Caki2 (cell line): Measurements from ENCODE around the gene DRD2. TPM values are rescaled to one million over a fixed set of nuclear protein-coding genes. Genes with fewer than 3 reads are reported as not detected.

ENCODE experiments used
- DNase-seq: peaks from one replicate; pipeline ENCODE4 v3.0.0-alpha.2; 2015; ENCODE audit warnings: low read depth
- in situ Hi-C: cut with HindIII; loops from 2 replicates; pipeline ENCODE4 v1.10.0; 2016; ENCODE audit warnings: low sequenced_read_pairs, low pct_unique_long_range_greater_than_20kb, mixed read lengths
- total RNA-seq: library from RNA; depleted of rRNA; stranded (reverse); fragments of >200 nt; shearing (Covaris generic); gene quantifications from 2 replicates; pipeline ENCODE4 v1.2.3, GENCODE V29; 2014; ENCODE audit warnings: low replicate concordance

DRD2 gene
- total RNA-seq, 1 experiment from 2014 or later, result not detected

DNA sequence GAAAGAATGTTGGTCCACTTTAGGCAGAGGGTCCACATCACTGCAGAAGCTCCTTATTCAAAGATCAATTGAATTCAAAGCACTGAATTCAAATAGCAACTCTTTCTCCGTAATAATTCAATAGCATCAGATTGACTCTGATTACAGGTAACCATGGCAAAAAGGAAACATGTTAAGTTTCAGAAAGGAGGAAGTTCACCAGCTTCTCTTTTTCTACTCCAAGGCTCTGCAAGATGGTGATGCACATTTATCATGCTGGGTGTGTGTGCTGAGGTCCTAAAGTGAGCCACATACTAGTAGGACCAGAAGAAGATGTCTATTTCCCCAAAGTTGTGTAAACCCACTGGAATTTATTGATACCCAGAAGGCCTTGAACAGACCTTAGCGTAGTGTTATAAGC is 18.0 kb upstream of the DRD2 start:
- in situ Hi-C loops, result no loop called here
- no peak for DNase-seq

DNA sequence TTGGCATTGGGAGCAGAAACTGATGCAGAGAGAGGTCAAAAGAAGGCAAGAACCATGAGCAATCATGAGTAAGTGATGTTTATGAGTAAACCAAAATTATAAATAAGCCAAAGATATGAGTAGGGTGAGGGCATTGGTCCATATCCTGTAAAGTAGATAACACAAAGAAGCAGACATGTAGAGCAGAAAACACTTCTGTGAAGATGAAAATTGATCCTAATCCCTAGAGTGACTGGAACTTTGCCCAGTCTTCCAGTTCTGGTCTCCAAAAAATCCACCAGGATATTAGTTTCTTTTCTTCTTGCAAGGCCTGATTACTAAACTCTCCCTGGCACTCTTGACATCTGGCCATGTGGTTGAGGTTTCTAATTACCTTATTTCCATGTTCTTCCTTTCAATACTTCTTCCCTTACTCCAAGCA is 13.7 kb upstream of the DRD2 start:
- DNase-seq, result no peak
- in situ Hi-C loops, result no loop called here

DNA sequence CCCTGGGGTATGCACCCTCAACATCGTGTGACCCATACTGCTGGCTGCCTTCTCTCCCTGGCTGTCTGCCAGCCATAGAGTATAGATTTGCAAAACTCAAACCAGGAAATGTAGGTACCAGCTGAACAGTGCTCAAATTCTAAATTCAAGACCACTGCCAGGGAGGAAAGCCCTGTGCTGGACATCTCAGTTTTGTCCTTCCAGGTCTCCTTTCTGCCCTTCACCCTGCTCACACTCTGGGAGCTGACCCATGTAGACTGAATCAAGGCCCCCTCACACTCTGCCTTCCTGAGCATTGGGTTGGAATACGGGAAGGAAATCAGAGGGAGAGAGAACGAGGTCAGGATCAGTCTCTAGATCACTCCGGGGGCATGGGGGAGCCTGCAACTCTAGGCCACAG is 12.4 kb upstream of the DRD2 start:
- no peak for DNase-seq
- in situ Hi-C loops, result no loop called here

DNA sequence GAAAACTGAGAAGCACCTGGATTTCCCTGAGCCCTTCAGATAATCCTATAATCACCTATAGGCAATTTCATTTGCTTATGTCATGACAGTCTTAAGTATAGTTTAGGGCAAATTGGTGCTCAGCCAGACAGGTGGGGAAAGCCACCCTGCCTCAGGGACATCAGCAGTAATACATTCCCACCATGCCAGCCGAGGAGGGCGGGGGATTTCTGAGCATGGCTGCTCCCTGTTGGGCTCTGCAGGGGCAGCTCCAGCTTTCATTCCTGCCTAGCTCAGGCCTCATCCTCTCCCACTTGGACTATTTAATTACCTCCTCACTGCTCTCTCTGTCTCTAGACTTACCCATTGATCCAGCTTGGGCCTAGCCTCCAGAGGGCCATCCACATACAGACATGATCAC is 9.0 kb upstream of the DRD2 start:
- in situ Hi-C loops, result no loop called here
- DNase-seq, result no peak

DNA sequence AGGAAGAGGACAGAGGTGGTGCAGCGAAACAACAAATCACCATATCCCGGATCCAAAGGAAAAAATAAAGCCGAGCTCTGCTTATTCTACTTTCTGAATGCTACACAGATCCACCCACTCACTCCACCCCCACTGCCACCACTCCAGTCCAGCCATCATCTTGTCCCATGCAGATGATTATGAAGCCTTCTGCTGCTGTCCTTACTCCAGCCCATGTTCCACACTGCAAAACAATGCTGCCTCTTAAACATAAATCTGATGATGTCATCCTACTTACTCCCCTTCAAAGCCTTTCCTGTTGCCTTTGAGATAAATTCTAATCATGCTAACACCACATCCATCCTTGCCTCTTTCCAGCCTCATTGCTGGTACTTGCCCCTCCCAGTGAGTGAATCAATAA is 6.5 kb upstream of the DRD2 start:
- in situ Hi-C loops, result no loop called here
- no peak for DNase-seq

DNA sequence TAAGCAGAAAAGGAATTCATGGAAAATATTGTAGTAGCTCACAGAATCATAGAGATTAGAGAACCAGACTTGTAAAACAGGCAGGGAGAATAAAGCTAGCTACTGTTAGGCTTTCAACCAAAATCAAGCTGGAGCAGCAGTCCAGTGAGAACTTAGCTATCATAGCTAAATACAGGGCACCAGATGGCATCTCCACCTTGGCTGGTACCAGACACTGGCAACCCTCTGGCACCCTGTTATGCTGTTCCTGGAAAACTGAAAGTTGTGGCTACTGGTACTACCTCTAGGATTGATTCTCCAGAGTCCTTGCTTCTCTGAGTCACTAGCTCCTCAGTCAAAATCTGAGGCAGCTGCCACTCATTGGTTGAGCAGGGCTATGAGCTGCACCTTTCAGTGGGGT is 6.0 kb upstream of the DRD2 start:
- DNase-seq, result no peak
- in situ Hi-C loops, result no loop called here

GRCh38 chr11:113477321-113477720 is 2.1 kb upstream of the DRD2 start:
- in situ Hi-C loops, result no loop called here
- DNase-seq, result no peak

GRCh38 chr11:113476553-113476952 is 1.4 kb upstream of the DRD2 start:
- no peak for DNase-seq
- in situ Hi-C loops, result no loop called here

DNA sequence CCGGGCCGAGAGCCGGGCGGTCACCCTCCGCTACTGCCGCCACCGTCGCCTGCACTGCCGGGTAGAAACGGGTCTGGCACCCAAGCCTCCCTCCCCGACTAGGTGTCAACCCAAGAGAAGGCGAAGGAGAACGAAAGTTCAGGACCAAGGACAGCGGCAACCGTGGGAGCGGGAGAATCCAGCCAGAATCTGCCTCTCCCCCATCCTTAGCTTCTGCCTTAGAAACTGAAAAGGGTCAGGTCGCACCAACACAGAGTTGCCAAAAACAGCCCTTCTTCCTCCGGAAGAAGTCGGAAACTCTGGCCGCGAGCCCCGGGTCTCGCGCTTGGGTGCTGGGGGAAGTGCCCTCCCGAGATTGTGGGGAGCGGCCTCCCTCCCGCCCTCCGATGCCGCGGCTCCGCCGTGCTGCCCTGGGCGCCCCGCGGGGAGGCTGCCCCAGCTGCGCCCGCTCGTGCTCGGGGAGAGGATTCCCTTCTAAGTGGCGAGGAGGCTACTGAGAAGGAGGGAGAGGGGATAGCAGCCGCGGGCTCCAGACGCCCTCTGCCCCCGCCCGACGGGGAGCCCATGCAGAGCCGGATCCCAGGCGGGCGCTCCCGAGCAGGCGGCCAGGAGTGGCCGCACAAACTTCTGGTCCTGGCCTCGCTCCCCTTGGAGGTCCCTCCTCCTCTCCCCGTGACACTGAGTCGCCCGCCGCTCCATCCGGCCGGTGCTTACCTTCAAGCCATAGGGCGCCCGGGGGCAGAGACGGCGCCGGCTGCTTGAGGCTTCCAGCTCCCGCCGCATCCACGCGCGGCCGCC is 637 bp downstream of the DRD2 start:
- in situ Hi-C loops, result no loop called here
- DNase-seq, result peak; percentile 46

DNA sequence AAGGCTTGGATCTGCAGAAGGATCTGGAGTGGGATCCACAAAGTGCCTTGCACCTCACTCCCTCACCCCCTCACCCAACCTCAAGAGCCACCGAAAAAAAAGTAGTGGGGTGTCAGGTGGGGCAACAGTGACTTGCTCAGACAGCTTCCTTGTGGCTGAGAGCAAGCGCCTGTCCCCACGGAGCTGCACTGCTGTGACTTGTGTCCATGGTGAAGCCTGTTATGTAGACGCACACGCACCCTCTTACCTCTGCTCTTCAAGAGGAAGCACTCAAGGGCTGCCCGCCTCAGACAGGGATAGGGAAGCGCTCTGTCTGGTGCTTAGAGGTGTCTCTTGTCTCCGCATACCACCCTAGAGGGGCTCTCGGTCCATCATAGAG is 1.2 kb downstream of the DRD2 start:
- in situ Hi-C loops, result no loop called here
- no peak for DNase-seq

GRCh38 chr11:113472471-113472870 is 2.7 kb downstream of the DRD2 start:
- DNase-seq, result no peak
- in situ Hi-C loops, result no loop called here

GRCh38 chr11:113470233-113470632 is 5.0 kb downstream of the DRD2 start:
- DNase-seq, result no peak
- in situ Hi-C loops, result no loop called here

DNA sequence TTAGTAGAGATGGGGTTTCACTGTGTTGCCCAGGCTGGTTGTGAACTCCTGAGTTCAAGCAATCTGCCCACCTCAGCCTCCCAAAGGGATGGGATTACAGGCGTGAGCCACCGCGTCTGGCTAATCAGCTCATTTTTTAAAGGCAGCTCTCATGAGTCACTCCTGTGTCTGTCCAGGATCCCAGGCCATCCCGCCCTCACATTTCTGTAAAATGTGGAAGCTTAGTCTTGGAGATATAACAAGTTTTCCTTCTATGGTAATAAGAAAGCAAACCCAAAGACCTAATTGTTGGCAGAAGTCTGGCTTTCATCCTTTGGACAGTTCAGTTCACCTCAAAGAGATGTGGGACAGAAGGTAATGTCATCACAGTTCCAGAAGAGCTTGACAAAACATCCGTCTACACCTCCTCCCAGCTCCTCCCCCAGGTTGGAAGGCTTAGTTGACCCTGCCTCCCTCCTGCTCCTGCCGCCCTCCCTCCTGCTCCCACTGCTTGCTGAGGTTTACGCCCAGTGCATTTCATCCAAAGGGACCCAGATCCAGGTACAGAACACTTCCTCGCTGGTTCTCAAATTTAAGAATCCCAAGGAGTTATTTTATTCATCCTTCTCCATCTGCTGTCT is 6.4 kb downstream of the DRD2 start:
- no peak for DNase-seq
- in situ Hi-C loops, result no loop called here

DNA sequence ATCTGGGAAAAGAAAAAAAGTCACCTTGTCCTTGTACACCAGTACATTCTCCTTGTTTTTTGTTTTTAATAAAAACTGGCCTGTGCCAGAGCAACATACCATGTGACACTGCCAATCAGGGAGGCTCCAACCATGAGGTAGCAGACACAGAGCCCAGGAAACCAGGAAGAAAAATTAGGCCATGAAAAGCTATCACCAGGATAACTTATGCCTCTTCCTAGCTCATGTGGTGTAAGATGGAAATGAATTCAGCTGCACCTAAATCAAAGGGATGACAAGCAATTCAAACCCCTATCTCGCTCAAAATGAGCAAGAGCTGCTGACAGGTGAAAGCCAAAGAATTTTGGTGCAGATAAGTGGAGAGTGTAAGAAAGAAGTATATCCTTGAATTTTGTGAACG is 7.7 kb downstream of the DRD2 start:
- in situ Hi-C loops, result no loop called here
- DNase-seq, result no peak

GRCh38 chr11:113465786-113466185 is 9.4 kb downstream of the DRD2 start:
- no peak for DNase-seq
- in situ Hi-C loops, result no loop called here

DNA sequence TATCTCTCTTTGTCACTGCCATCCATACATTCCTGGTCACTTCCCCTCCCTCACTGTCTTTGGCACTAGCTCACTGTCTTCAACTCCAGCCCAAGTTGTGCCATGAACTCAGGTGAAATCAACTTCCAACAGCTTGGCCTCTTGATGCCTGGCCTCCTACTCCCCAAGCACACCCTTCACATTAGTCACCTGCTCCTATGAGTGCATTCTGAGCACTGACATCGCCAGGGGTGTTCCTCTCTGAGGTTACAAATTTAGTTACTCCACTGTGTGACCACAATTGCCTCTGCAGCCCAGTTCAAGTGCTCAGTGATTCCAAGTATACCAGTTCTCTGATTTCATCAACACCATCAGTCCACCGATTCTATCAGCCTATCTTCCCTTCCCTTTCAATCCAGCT is 10.8 kb downstream of the DRD2 start:
- DNase-seq, result no peak

GRCh38 chr11:113462830-113463229 is 12.4 kb downstream of the DRD2 start:
- DNase-seq, result no peak
- in situ Hi-C loops, result no loop called here

More for the DNA sequence above, 10.8 kb downstream of the DRD2 start:
- in situ Hi-C loops, result no loop called here

- DNase-seq, result no peak
- in situ Hi-C loops, result no loop called here
Observed at GRCh38 chr11:113461639-113462038, 13.6 kb downstream of the DRD2 start.

DNA sequence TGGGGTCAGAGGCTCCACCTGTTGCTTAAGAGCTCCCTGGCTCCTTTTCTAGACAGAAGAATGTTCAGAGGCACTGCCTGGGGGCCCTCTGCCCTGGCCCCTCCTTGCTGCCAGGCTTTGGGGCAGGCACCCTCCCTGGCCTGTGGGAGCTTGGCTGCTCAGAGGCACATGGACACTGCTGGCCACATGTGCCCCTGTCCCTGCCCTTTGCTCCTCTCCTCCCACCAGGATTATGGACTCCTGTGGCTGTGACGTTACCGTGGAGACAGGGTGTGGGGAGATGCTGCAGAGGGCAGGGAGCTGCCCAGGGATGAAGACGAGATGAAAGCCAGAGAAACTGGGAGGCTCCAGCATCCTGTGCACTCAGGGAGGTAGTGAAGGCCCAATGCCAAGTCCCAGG is 14.7 kb downstream of the DRD2 start:
- no peak for DNase-seq
- in situ Hi-C loops, result no loop called here

- DNase-seq, result no peak
- in situ Hi-C loops, result no loop called here
Observed at GRCh38 chr11:113458189-113458588, 17.0 kb downstream of the DRD2 start.
